Psoas muscle (tissue), 8 donors: ENCODE data around the gene HCFC2. TPM values are rescaled to one million over a fixed set of nuclear protein-coding genes. Genes with fewer than 3 reads are reported as not detected.

Source experiments
- ATAC-seq, 4 donors: fragments of 200-7000 bp; cut with Tn5 transposase; one replicate each; pipeline ENCODE4 v1.9.1; 2020; ENCODE audit warnings: moderate library complexity in 3 of 4, mild to moderate bottlenecking in 2 of 4
- DNase-seq, 2 donors: peaks; one replicate each; pipeline ENCODE4 v3.0.0-alpha.2; 2020
- H3K27ac ChIP-seq: fragments of 200-600 bp; one replicate; pipeline ENCODE4 v1.8.0; 2022
- H3K27me3 ChIP-seq, 3 donors: fragments of 200-600 bp in 1 of 3; one replicate each; pipeline versions ENCODE4 v1.6.1 to v1.8.0; 2013 to 2022; ENCODE audit warnings: low read length in 2 of 3, mild to moderate bottlenecking in 2 of 3, moderate library complexity in 1 of 3; ENCODE audit not compliant: insufficient read depth in 3 of 3
- H3K36me3 ChIP-seq, 2 donors: fragments of 200-600 bp in 1 of 2; one replicate each; pipeline versions ENCODE4 v1.6.1 to v1.8.0; 2013 to 2022; ENCODE audit warnings: low read depth in 1 of 2, mild to moderate bottlenecking in 1 of 2, moderate library complexity in 1 of 2; ENCODE audit not compliant: insufficient read depth in 1 of 2
- H3K4me1 ChIP-seq: fragments of 200-600 bp; one replicate; pipeline ENCODE4 v1.8.0; 2022
- H3K4me3 ChIP-seq: fragments of 200-600 bp; one replicate; pipeline ENCODE4 v1.8.0; 2022; ENCODE audit warnings: mild to moderate bottlenecking
- H3K9me3 ChIP-seq: fragments of 200-600 bp; one replicate; pipeline ENCODE4 v1.8.0; 2022
- WGBS, 3 donors: extraction: QIAGEN DNeasy Blood & Tissue Kit; methylation state at CpG; one replicate each; pipeline versions ENCODE4 v1.1.6 to v1.1.7; 2013; 5-methylcytosine and 5-hydroxymethylcytosine counted together
- intact Hi-C, 2 donors: fragments of 100-400 bp; cut with DNase I; formaldehyde crosslinking; loops; one replicate each; pipeline versions ENCODE4 v1.11.0 to v1.14.2; 2022
- polyA plus RNA-seq, 3 donors: library from polyadenylated mRNA; stranded (reverse); fragments of 200-250 nt; gene quantifications; one replicate each; pipeline ENCODE4 v1.2.3, GENCODE V29; 2013
- total RNA-seq, 4 donors: library from RNA; stranded (reverse); fragmentation: NEBNext Ultra II Directional in 2 of 4; extraction: Animal tissue kit (Norgen Biotek cat#: 25700) in 2 of 4; gene quantifications; one replicate each; pipeline versions ENCODE4 v1.2.1 to v1.2.4, GENCODE V29; 2021 to 2023
- TF ChIP-seq, protein P1 (sequence below): fragments of 200-600 bp; IDR thresholded peaks from one replicate; pipeline ENCODE4 v1.8.0; 2022; ENCODE audit warnings: antibody characterized with exemption
- donor health status: healthy with polysubstance abuse.
- donor health status: DM: no; HTN: no; CAD: no; lungs with moderate emphysema.
- donor health status: Bipolar disorder and iron deficiency.
- donor health status: healthy.
- donor health status: DM: yes; HTN: yes; CAD: no.
- donor health status: DM: no; HTN: no; CAD: no.
- donor health status: DM: no; HTN: no; CAD: no.
- donor health status: DM: yes; HTN: yes; CAD: no.

HCFC2 gene
- total and polyA plus RNA-seq, 7 donors: 10.1 to 27.8 (median 22.8) TPM

- 88 to 92% (median 89%) methylated on average over 4 of the region's 4 CpGs for WGBS, 3 donors
- Histone ChIP-seq H3K27me3 (no peaks in the 10 kb centered on the region), H3K4me3 (no peak overlapping the region), H3K9me3 (no peaks in the 10 kb centered on the region), H3K4me1 (no peaks in the 10 kb centered on the region), H3K36me3 (peaks cover 2 to 100% of the 10 kb centered on the region in 2 donors), H3K27ac (no peak overlapping the region)
- intact Hi-C loops: loop anchor here (10.0 kb wide), 1 partner anchor 1044 kb away; no protein-coding TSS in a partner anchor
- ATAC-seq (no peak), DNase-seq (no peak)
- TF ChIP-seq, protein P1, sequence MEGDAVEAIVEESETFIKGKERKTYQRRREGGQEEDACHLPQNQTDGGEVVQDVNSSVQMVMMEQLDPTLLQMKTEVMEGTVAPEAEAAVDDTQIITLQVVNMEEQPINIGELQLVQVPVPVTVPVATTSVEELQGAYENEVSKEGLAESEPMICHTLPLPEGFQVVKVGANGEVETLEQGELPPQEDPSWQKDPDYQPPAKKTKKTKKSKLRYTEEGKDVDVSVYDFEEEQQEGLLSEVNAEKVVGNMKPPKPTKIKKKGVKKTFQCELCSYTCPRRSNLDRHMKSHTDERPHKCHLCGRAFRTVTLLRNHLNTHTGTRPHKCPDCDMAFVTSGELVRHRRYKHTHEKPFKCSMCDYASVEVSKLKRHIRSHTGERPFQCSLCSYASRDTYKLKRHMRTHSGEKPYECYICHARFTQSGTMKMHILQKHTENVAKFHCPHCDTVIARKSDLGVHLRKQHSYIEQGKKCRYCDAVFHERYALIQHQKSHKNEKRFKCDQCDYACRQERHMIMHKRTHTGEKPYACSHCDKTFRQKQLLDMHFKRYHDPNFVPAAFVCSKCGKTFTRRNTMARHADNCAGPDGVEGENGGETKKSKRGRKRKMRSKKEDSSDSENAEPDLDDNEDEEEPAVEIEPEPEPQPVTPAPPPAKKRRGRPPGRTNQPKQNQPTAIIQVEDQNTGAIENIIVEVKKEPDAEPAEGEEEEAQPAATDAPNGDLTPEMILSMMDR: no peak
Observed at GRCh38 chr12:104091136-104091535, 26.8 kb downstream of the HCFC2 start.

DNA sequence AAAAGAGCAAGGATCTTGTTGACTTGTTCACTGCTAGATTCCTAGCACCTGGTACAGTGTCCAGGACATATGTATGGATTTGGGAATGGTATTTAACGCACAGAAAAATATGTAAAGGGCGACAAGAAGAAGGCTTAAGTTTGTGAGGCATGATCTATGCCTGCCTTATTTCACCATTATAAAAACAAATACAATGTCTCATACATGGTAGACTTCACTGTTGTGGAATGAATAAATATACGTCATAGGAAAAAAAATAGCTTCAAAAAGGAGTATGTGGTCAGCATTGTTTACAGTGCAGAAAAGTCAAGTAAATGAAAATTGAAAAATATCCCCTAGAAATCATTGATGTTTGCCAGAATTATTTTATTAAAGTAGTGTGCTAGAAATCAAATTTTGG lies 30.0 kb downstream of the HCFC2 start:
- 97 to 99% (median 97%) methylated on average over 3 of the region's 3 CpGs for WGBS, 3 donors
- H3K27ac ChIP-seq: no peak overlapping the region
- no peak for ATAC-seq
- no peaks in the 10 kb centered on the region for H3K9me3 ChIP-seq
- no peak for DNase-seq
- H3K4me1 ChIP-seq: no peaks in the 10 kb centered on the region
- H3K36me3 ChIP-seq: peaks cover 4 to 100% of the 10 kb centered on the region in 2 donors
- intact Hi-C loops: loop anchor here (10.0 kb wide), 1 partner anchor 1041 kb away; no protein-coding TSS in a partner anchor
- no peak overlapping the region for H3K4me3 ChIP-seq
- TF ChIP-seq, protein P1: no peak
- no peaks in the 10 kb centered on the region for H3K27me3 ChIP-seq

- no peak for ATAC-seq
- Histone ChIP-seq H3K27ac (no peak overlapping the region), H3K4me3 (no peak overlapping the region), H3K36me3 (peaks cover 4 to 100% of the 10 kb centered on the region in 2 donors), H3K4me1 (no peaks in the 10 kb centered on the region), H3K9me3 (no peaks in the 10 kb centered on the region), H3K27me3 (no peaks in the 10 kb centered on the region)
- 83 to 94% (median 94%) methylated on average over 1 of the region's 1 CpG for WGBS, 3 donors
- TF ChIP-seq, protein P1: no peak
- no peak for DNase-seq
- intact Hi-C loops: loop anchor here (5.0 to 10.0 kb wide), 2 partner anchors 153 to 1040 kb away; no protein-coding TSS in a partner anchor
Observed at GRCh38 chr12:104095289-104095688, 31.0 kb downstream of the HCFC2 start.

DNA sequence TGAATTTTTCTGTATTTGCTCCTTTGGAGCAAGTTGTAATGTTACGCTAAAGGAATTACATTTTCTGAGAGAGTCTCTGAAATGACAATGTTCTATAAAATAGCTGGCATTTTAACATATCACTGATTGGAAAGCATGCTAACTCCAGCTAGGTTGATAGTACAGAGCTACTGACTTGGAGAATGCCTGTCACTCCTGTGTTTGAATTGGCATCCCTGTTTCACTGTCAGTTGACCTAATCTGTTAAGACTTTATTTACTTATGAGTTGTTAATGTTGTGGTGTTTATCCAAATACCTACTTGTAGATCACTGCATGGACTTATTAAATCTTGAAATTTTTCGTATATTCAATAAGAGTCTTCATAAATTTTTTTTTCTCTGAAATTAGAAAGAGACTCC lies 33.6 kb downstream of the HCFC2 start:
- 93 to 99% (median 97%) methylated on average over 2 of the region's 2 CpGs for WGBS, 3 donors
- Histone ChIP-seq H3K4me1 (no peaks in the 10 kb centered on the region), H3K36me3 (peaks cover 4 to 100% of the 10 kb centered on the region in 2 donors), H3K27me3 (no peaks in the 10 kb centered on the region), H3K9me3 (no peaks in the 10 kb centered on the region), H3K27ac (no peak overlapping the region), H3K4me3 (no peak overlapping the region)
- ATAC-seq (no peak), DNase-seq (no peak)
- intact Hi-C loops: loop anchor here (5.0 to 10.0 kb wide), 2 partner anchors 156 to 1037 kb away; no protein-coding TSS in a partner anchor
- TF ChIP-seq, protein P1: no peak

DNA sequence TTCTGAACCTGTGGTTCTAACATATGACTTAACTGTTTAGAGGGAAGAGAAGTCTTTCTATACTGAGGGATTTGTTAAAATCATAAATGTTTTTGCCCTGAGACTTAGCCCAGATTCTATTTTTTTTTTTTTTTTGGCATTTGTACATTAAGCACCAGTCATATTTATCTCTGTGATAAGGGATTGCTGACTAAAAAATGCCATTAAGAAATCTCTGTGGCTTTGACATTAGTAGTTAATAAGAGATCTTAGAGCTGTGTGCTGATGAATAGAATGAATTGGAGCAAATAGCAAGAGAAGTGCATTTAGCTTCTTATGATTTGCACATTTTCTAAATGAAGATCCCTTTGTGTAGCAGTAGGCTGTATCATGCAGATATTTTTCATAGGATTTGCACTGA lies 41.1 kb downstream of the HCFC2 start:
- Histone ChIP-seq H3K27ac (no peak overlapping the region), H3K36me3 (peaks cover 0 to 59% of the 10 kb centered on the region in 2 donors), H3K27me3 (no peaks in the 10 kb centered on the region), H3K4me1 (peaks cover 11% of the 10 kb centered on the region), H3K4me3 (no peak overlapping the region), H3K9me3 (no peaks in the 10 kb centered on the region)
- intact Hi-C loops: loop anchor here (5.0 to 10.0 kb wide), 4 partner anchors 43 to 228 kb away; partner anchors contain the start of genes HCFC2 (in 1 of the 2) and HSP90B1 (in 1 of the 2)
- TF ChIP-seq, protein P1: no peak
- DNase-seq (no peak), ATAC-seq (no peak)
